Subcutaneous abdominal adipose tissue (tissue), 5 donors: Measurements from ENCODE around the gene TRAF6.

Experiments
- H3K27ac ChIP-seq: one replicate; pipeline ENCODE4 v1.7.0; 2013; ENCODE audit warnings: low read depth, mild to moderate bottlenecking, inconsistent platforms, low read length, moderate library complexity
- H3K27me3 ChIP-seq, 5 donors: one replicate each; pipeline ENCODE4 v1.7.0; 2013; ENCODE audit warnings: low read length in 5 of 5, inconsistent platforms in 1 of 5; ENCODE audit not compliant: control insufficient read depth in 5 of 5, insufficient read depth in 4 of 5
- H3K36me3 ChIP-seq, 5 donors: one replicate each; pipeline ENCODE4 v1.7.0; 2013; ENCODE audit warnings: low read length in 5 of 5; ENCODE audit not compliant: control insufficient read depth in 5 of 5, insufficient read depth in 5 of 5
- H3K4me1 ChIP-seq, 5 donors: one replicate each; pipeline ENCODE4 v1.7.0; 2013; ENCODE audit warnings: low read length in 5 of 5, mild to moderate bottlenecking in 3 of 5, moderate library complexity in 1 of 5; ENCODE audit not compliant: control insufficient read depth in 5 of 5, insufficient read depth in 5 of 5
- H3K4me3 ChIP-seq, 5 donors: one replicate each; pipeline ENCODE4 v1.7.0; 2013; ENCODE audit warnings: low read length in 5 of 5, low read depth in 1 of 5
- H3K9ac ChIP-seq, 5 donors: one replicate each; pipeline ENCODE4 v1.7.0; 2013; ENCODE audit warnings: low read length in 5 of 5, mild to moderate bottlenecking in 4 of 5, moderate library complexity in 3 of 5
- H3K9me3 ChIP-seq, 5 donors: one replicate each; pipeline ENCODE4 v1.7.0; 2013; ENCODE audit warnings: low read length in 5 of 5; ENCODE audit not compliant: control insufficient read depth in 5 of 5
- donor health status: healthy.
- donor health status: healthy.
- donor health status: healthy.
- donor health status: healthy.
- donor health status: healthy.

Gene TRAF6

GRCh38 chr11:36463781-36464180 lies 46.3 kb downstream of the TRAF6 start:
- Histone ChIP-seq H3K4me1 (no peaks in the 10 kb centered on the region), H3K9me3 (no peaks in the 10 kb centered on the region), H3K9ac (no peak overlapping the region), H3K4me3 (no peak overlapping the region), H3K36me3 (peaks cover 5 to 21% (median 13%) of the 10 kb centered on the region in 5 donors), H3K27ac (no peak overlapping the region), H3K27me3 (no peaks in the 10 kb centered on the region)

- no peak overlapping the region for H3K4me3 ChIP-seq
- peaks cover 5 to 21% (median 13%) of the 10 kb centered on the region in 5 donors for H3K36me3 ChIP-seq
- H3K9me3 ChIP-seq: no peaks in the 10 kb centered on the region
- no peaks in the 10 kb centered on the region for H3K27me3 ChIP-seq
- H3K4me1 ChIP-seq: peaks cover 0 to 8% (median 0%) of the 10 kb centered on the region in 5 donors
- H3K9ac ChIP-seq: no peak overlapping the region
- no peak overlapping the region for H3K27ac ChIP-seq
Measured at GRCh38 chr11:36462321-36462720, 47.8 kb downstream of the TRAF6 start.

- no peak overlapping the region for H3K27ac ChIP-seq
- H3K4me3 ChIP-seq: no peak overlapping the region
- H3K4me1 ChIP-seq: peaks cover 13 to 27% (median 18%) of the 10 kb centered on the region in 5 donors
- H3K9me3 ChIP-seq: no peaks in the 10 kb centered on the region
- no peaks in the 10 kb centered on the region for H3K27me3 ChIP-seq
- no peak overlapping the region for H3K9ac ChIP-seq
- H3K36me3 ChIP-seq: peaks cover 0 to 27% (median 13%) of the 10 kb centered on the region in 5 donors
Measured at GRCh38 chr11:36460220-36460619, 49.9 kb downstream of the TRAF6 start.

GRCh38 chr11:36459046-36459445 lies 51.0 kb downstream of the TRAF6 start:
- no peak overlapping the region for H3K4me3 ChIP-seq
- peaks cover 0 to 27% (median 16%) of the 10 kb centered on the region in 5 donors for H3K36me3 ChIP-seq
- no peak overlapping the region for H3K27ac ChIP-seq
- H3K9me3 ChIP-seq: no peaks in the 10 kb centered on the region
- H3K27me3 ChIP-seq: no peaks in the 10 kb centered on the region
- H3K4me1 ChIP-seq: peaks cover 16 to 39% (median 30%) of the 10 kb centered on the region in 5 donors
- no peak overlapping the region for H3K9ac ChIP-seq

- H3K36me3 ChIP-seq: peaks cover 0 to 21% (median 17%) of the 10 kb centered on the region in 5 donors
- H3K27me3 ChIP-seq: no peaks in the 10 kb centered on the region
- no peak overlapping the region for H3K9ac ChIP-seq
- H3K4me3 ChIP-seq: no peak overlapping the region
- no peak overlapping the region for H3K27ac ChIP-seq
- peaks cover 16 to 46% (median 37%) of the 10 kb centered on the region in 5 donors for H3K4me1 ChIP-seq
- no peaks in the 10 kb centered on the region for H3K9me3 ChIP-seq
Measured at GRCh38 chr11:36458129-36458915, 51.8 kb downstream of the TRAF6 start.

GRCh38 chr11:36456156-36456555 lies 53.9 kb downstream of the TRAF6 start:
- peak overlapping the region in 4 of 5 donors; percentile 21 to 71 (median 54) for H3K9ac ChIP-seq

GRCh38 chr11:36455658-36456111 lies 54.4 kb downstream of the TRAF6 start:
- no peaks in the 10 kb centered on the region for H3K27me3 ChIP-seq
- H3K27ac ChIP-seq: peak overlapping the region; percentile 94
- peaks cover 21 to 64% (median 51%) of the 10 kb centered on the region in 5 donors for H3K4me1 ChIP-seq
- H3K4me3 ChIP-seq: peak overlapping the region in 3 of 5 donors; percentile 4 to 37 (median 9)
- H3K36me3 ChIP-seq: peaks cover 0 to 26% (median 13%) of the 10 kb centered on the region in 5 donors
- no peaks in the 10 kb centered on the region for H3K9me3 ChIP-seq
- peak overlapping the region in 4 of 5 donors; percentile 21 to 71 (median 54) for H3K9ac ChIP-seq

More at GRCh38 chr11:36456156-36456555, 53.9 kb downstream of the TRAF6 start:
- no peaks in the 10 kb centered on the region for H3K9me3 ChIP-seq
- H3K27ac ChIP-seq: peak overlapping the region; percentile 94
- H3K4me3 ChIP-seq: peak overlapping the region in 2 of 5 donors; percentile 9 to 37
- peaks cover 0 to 24% (median 11%) of the 10 kb centered on the region in 5 donors for H3K36me3 ChIP-seq
- H3K4me1 ChIP-seq: peaks cover 21 to 59% (median 49%) of the 10 kb centered on the region in 5 donors
- no peaks in the 10 kb centered on the region for H3K27me3 ChIP-seq

- Histone ChIP-seq H3K36me3 (peaks cover 0 to 23% (median 8%) of the 10 kb centered on the region in 5 donors), H3K27me3 (no peaks in the 10 kb centered on the region), H3K27ac (peak overlapping the region; percentile 94), H3K4me1 (peaks cover 23 to 70% (median 52%) of the 10 kb centered on the region in 5 donors), H3K9ac (peak overlapping the region in 3 of 5 donors; percentile 16 to 21 (median 21)), H3K4me3 (peak overlapping the region in 1 of 5 donors; percentile 4), H3K9me3 (no peaks in the 10 kb centered on the region)
Measured at GRCh38 chr11:36454941-36455631, 55.0 kb downstream of the TRAF6 start.

- no peaks in the 10 kb centered on the region for H3K9me3 ChIP-seq
- peak overlapping the region; percentile 94 for H3K27ac ChIP-seq
- H3K36me3 ChIP-seq: peaks cover 0 to 23% (median 8%) of the 10 kb centered on the region in 5 donors
- peaks cover 24 to 75% (median 57%) of the 10 kb centered on the region in 5 donors for H3K4me1 ChIP-seq
- no peaks in the 10 kb centered on the region for H3K27me3 ChIP-seq
- peak overlapping the region in 1 of 5 donors; percentile 21 for H3K9ac ChIP-seq
- no peak overlapping the region for H3K4me3 ChIP-seq
Measured at GRCh38 chr11:36454551-36454940, 55.5 kb downstream of the TRAF6 start.
